HEK293 (cell line): ENCODE data around the gene KLK6.

ENCODE experiments used
- MYNN ChIP-seq: fragments of 450-650 bp; formaldehyde crosslinking; IDR thresholded peaks from 2 replicates; pipeline ENCODE4 v1.5.1; 2016; ENCODE audit warnings: missing biosample characterization, missing genetic modification characterization, borderline replicate concordance
- TCF7L2 ChIP-seq: IDR thresholded peaks from 2 replicates; pipeline ENCODE4 v1.6.1; 2011; ENCODE audit warnings: low read depth, mild to moderate bottlenecking, inconsistent platforms, low read length, moderate library complexity, borderline replicate concordance
- ZBTB1 ChIP-seq: fragments of 450-650 bp; formaldehyde crosslinking; IDR thresholded peaks from 2 replicates; pipeline ENCODE4 v1.5.1; 2016; ENCODE audit warnings: missing biosample characterization, missing genetic modification characterization
- ZNF792 ChIP-seq: fragments of 450-650 bp; formaldehyde crosslinking; IDR thresholded peaks from 2 replicates; pipeline ENCODE4 v1.5.1; 2016; ENCODE audit warnings: missing biosample characterization, missing genetic modification characterization
- TF ChIP-seq, protein P1 (sequence below): fragments of 450-650 bp; formaldehyde crosslinking; IDR thresholded peaks from 2 replicates; pipeline ENCODE4 v1.5.1; 2016; ENCODE audit warnings: missing biosample characterization, missing genetic modification characterization
- TF ChIP-seq, protein P2 (sequence below): fragments of 450-650 bp; formaldehyde crosslinking; IDR thresholded peaks from 2 replicates; pipeline ENCODE4 v1.5.1; 2016; ENCODE audit warnings: missing biosample characterization, missing genetic modification characterization
- TF ChIP-seq, protein P3 (sequence below): fragments of 450-650 bp; IDR thresholded peaks from 2 replicates; pipeline ENCODE4 v1.5.1; 2018; ENCODE audit warnings: missing biosample characterization, missing genetic modification characterization
- TF ChIP-seq, protein P4 (sequence below): fragments of 450-650 bp; formaldehyde crosslinking; IDR thresholded peaks from 2 replicates; pipeline ENCODE4 v1.5.1; 2017; ENCODE audit warnings: missing biosample characterization, missing genetic modification characterization

DNA sequence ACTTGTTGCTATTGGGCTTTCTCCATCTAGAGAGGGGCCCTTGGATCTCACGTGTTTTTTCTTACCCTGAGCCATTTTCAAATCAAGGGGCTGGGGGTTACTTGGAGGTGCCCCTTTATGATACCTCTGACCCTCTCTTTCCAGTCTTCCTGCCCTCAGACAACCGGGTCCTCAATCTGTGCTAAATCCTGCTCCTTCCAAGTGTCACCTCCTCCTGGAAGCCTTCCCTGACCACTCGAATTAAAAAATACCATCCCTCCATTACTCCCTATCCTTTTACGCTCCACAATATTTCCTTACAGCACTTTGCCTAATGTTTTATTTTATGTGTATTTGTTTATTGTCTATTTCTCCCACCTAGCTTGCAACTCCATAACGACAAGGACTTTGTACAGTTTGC, 28.7 kb upstream of the KLK6 start:
- TF ChIP-seq, protein P1, sequence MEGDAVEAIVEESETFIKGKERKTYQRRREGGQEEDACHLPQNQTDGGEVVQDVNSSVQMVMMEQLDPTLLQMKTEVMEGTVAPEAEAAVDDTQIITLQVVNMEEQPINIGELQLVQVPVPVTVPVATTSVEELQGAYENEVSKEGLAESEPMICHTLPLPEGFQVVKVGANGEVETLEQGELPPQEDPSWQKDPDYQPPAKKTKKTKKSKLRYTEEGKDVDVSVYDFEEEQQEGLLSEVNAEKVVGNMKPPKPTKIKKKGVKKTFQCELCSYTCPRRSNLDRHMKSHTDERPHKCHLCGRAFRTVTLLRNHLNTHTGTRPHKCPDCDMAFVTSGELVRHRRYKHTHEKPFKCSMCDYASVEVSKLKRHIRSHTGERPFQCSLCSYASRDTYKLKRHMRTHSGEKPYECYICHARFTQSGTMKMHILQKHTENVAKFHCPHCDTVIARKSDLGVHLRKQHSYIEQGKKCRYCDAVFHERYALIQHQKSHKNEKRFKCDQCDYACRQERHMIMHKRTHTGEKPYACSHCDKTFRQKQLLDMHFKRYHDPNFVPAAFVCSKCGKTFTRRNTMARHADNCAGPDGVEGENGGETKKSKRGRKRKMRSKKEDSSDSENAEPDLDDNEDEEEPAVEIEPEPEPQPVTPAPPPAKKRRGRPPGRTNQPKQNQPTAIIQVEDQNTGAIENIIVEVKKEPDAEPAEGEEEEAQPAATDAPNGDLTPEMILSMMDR (tag by site-specific recombination) = no peak
- TF ChIP-seq, protein P2, sequence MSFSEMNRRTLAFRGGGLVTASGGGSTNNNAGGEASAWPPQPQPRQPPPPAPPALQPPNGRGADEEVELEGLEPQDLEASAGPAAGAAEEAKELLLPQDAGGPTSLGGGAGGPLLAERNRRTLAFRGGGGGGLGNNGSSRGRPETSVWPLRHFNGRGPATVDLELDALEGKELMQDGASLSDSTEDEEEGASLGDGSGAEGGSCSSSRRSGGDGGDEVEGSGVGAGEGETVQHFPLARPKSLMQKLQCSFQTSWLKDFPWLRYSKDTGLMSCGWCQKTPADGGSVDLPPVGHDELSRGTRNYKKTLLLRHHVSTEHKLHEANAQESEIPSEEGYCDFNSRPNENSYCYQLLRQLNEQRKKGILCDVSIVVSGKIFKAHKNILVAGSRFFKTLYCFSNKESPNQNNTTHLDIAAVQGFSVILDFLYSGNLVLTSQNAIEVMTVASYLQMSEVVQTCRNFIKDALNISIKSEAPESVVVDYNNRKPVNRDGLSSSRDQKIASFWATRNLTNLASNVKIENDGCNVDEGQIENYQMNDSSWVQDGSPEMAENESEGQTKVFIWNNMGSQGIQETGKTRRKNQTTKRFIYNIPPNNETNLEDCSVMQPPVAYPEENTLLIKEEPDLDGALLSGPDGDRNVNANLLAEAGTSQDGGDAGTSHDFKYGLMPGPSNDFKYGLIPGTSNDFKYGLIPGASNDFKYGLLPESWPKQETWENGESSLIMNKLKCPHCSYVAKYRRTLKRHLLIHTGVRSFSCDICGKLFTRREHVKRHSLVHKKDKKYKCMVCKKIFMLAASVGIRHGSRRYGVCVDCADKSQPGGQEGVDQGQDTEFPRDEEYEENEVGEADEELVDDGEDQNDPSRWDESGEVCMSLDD (tag by site-specific recombination) = no peak
- TF ChIP-seq, protein P3, sequence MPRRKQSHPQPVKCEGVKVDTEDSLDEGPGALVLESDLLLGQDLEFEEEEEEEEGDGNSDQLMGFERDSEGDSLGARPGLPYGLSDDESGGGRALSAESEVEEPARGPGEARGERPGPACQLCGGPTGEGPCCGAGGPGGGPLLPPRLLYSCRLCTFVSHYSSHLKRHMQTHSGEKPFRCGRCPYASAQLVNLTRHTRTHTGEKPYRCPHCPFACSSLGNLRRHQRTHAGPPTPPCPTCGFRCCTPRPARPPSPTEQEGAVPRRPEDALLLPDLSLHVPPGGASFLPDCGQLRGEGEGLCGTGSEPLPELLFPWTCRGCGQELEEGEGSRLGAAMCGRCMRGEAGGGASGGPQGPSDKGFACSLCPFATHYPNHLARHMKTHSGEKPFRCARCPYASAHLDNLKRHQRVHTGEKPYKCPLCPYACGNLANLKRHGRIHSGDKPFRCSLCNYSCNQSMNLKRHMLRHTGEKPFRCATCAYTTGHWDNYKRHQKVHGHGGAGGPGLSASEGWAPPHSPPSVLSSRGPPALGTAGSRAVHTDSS (tag by site-specific recombination) = no peak
- no peak for TF ChIP-seq ZBTB1 (tag by site-specific recombination)
- TF ChIP-seq MYNN (tag by site-specific recombination) = no peak
- TF ChIP-seq, protein P4, sequence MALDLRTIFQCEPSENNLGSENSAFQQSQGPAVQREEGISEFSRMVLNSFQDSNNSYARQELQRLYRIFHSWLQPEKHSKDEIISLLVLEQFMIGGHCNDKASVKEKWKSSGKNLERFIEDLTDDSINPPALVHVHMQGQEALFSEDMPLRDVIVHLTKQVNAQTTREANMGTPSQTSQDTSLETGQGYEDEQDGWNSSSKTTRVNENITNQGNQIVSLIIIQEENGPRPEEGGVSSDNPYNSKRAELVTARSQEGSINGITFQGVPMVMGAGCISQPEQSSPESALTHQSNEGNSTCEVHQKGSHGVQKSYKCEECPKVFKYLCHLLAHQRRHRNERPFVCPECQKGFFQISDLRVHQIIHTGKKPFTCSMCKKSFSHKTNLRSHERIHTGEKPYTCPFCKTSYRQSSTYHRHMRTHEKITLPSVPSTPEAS = no peak
- TF ChIP-seq TCF7L2 = no peak
- no peak for TF ChIP-seq ZNF792 (tag by site-specific recombination)
